ENCODE results near the gene PFKFB3.

GRCh38 chr10:6260843-6261242 is 58.1 kb downstream of the PFKFB3 start:
- TF ChIP-seq CTCF (IDR thresholded peaks at IDR 0.05; ENCODE audit: low read length), result no peak
- TF ChIP-seq EZH2 (IDR thresholded peaks at IDR 0.05; ENCODE audit: borderline replicate concordance, low read length), result no peak
